GM23338 (cell line): ENCODE measurements around the gene OVAAL. TPM values are rescaled to one million over a fixed set of nuclear protein-coding genes. Genes with fewer than 3 reads are reported as not detected.

Experiments used
- ATAC-seq: fragments of 200-7000 bp; cut with Tn5 transposase; 3 replicates; pipeline ENCODE4 v1.9.1; 2020
- DNase-seq: peaks from one replicate; pipeline ENCODE4 v3.0.0-alpha.2; 2015; ENCODE audit warnings: low spot score
- H2AFZ ChIP-seq: fragments of 200-600 bp; sonication (generic); 2 replicates; pipeline ENCODE4 v1.8.0; 2016; ENCODE audit warnings: antibody characterized with exemption, mild to moderate bottlenecking, moderate library complexity
- H3F3A ChIP-seq: fragments of 200-600 bp; sonication (generic); replicated peaks from 2 replicates; pipeline ENCODE4 v1.8.0; 2017; ENCODE audit warnings: antibody characterized with exemption, mixed run types, low read depth
- H3K27ac ChIP-seq: fragments of 200-600 bp; sonication (generic); 2 replicates; pipeline ENCODE4 v1.6.1; 2016; ENCODE audit warnings: low read depth
- H3K27me3 ChIP-seq: fragments of 200-600 bp; sonication (generic); 2 replicates; pipeline ENCODE4 v1.8.0; 2016; ENCODE audit warnings: mild to moderate bottlenecking, mixed run types, moderate library complexity; ENCODE audit not compliant: insufficient read depth
- H3K36me3 ChIP-seq: fragments of 200-600 bp; sonication (generic); 2 replicates; pipeline ENCODE4 v1.8.0; 2016; ENCODE audit warnings: mild to moderate bottlenecking; ENCODE audit not compliant: insufficient read depth
- H3K4me1 ChIP-seq: fragments of 200-600 bp; sonication (generic); 2 replicates; pipeline ENCODE4 v1.8.0; 2016; ENCODE audit warnings: mild to moderate bottlenecking, moderate library complexity; ENCODE audit not compliant: insufficient read depth
- H3K4me2 ChIP-seq: fragments of 200-600 bp; sonication (generic); 2 replicates; pipeline ENCODE4 v1.7.1; 2017; ENCODE audit warnings: mixed run types
- H3K4me3 ChIP-seq: fragments of 200-600 bp; sonication (generic); 2 replicates; pipeline ENCODE4 v1.6.1; 2016; ENCODE audit warnings: mixed run types
- H3K79me2 ChIP-seq: fragments of 200-600 bp; sonication (generic); replicated peaks from 2 replicates; pipeline ENCODE4 v1.8.0; 2017; ENCODE audit warnings: mild to moderate bottlenecking; ENCODE audit not compliant: insufficient read depth
- H3K9me2 ChIP-seq: fragments of 200-600 bp; sonication (generic); 2 replicates; pipeline ENCODE4 v1.8.0; 2017; ENCODE audit not compliant: insufficient read depth
- H4K20me1 ChIP-seq: fragments of 200-600 bp; sonication (generic); replicated peaks from 2 replicates; pipeline ENCODE4 v1.8.0; 2017; ENCODE audit warnings: mild to moderate bottlenecking; ENCODE audit not compliant: insufficient read depth
- H3K27ac Mint-ChIP-seq: 2 replicates; pipeline ENCODE4 v1.8.0; 2020; ENCODE audit warnings: inconsistent platforms, mild to moderate bottlenecking, moderate library complexity, mixed read lengths
- H3K27me3 Mint-ChIP-seq: 3 replicates; pipeline ENCODE4 v1.8.0; 2022; ENCODE audit warnings: low read depth, mild to moderate bottlenecking, moderate library complexity, mixed read lengths, inconsistent platforms; ENCODE audit not compliant: insufficient read depth, poor library complexity
- H3K36me3 Mint-ChIP-seq: 3 replicates; pipeline ENCODE4 v1.8.0; 2021; ENCODE audit warnings: low read depth, mild to moderate bottlenecking, inconsistent platforms, moderate library complexity, mixed read lengths
- H3K4me1 Mint-ChIP-seq: 3 replicates; pipeline ENCODE4 v1.8.0; 2020; ENCODE audit warnings: mild to moderate bottlenecking, inconsistent platforms, mixed read lengths
- H3K4me3 Mint-ChIP-seq: 3 replicates; pipeline ENCODE4 v1.8.0; 2021; ENCODE audit warnings: moderate library complexity, mild to moderate bottlenecking, inconsistent platforms, mixed read lengths
- H3K9me3 Mint-ChIP-seq: 3 replicates; pipeline ENCODE4 v1.8.0; 2020; ENCODE audit warnings: moderate library complexity, mild to moderate bottlenecking, inconsistent platforms, mixed read lengths
- CREB1 ChIP-seq: fragments of 250-450 bp; sonication (Bioruptor Pico); IDR thresholded peaks from 2 replicates; pipeline ENCODE4 v1.5.0; 2020; ENCODE audit warnings: low read depth, mild to moderate bottlenecking, moderate library complexity
- EZH2 ChIP-seq: fragments of 200-600 bp; sonication (generic); IDR thresholded peaks from one replicate; pipeline ENCODE4 v1.8.0; 2017; ENCODE audit warnings: antibody characterized with exemption, mild to moderate bottlenecking, low read depth; ENCODE audit not compliant: unreplicated experiment
- EZH2phosphoT487 ChIP-seq: fragments of 200-600 bp; sonication (generic); IDR thresholded peaks from one replicate; pipeline ENCODE4 v1.8.1; 2018; ENCODE audit warnings: antibody characterized with exemption; ENCODE audit not compliant: unreplicated experiment
- JUNB ChIP-seq: IDR thresholded peaks from one replicate; pipeline ENCODE4 v1.6.1; 2016; ENCODE audit warnings: antibody characterized with exemption; ENCODE audit not compliant: unreplicated experiment
- NANOG ChIP-seq: IDR thresholded peaks from 2 replicates; pipeline ENCODE4 v1.6.1; 2016; ENCODE audit warnings: antibody characterized with exemption, borderline replicate concordance
- POLR2AphosphoS5 ChIP-seq: IDR thresholded peaks from 2 replicates; pipeline ENCODE4 v1.6.1; 2016; ENCODE audit warnings: antibody characterized with exemption, low read depth
- STAT1 ChIP-seq: IDR thresholded peaks from one replicate; pipeline ENCODE4 v1.6.1; 2016; ENCODE audit warnings: antibody characterized with exemption; ENCODE audit not compliant: unreplicated experiment
- ZNF114 ChIP-seq: fragments of 250-450 bp; sonication (Bioruptor Pico); IDR thresholded peaks from 2 replicates; pipeline ENCODE4 v1.5.0; 2020; ENCODE audit warnings: mild to moderate bottlenecking, moderate library complexity
- ZNF331 ChIP-seq: fragments of 250-450 bp; sonication (Bioruptor Pico); IDR thresholded peaks from 2 replicates; pipeline ENCODE4 v1.5.0; 2020; ENCODE audit warnings: low read depth, mild to moderate bottlenecking, moderate library complexity
- polyA plus RNA-seq: library from polyadenylated mRNA; unstranded; fragments of >200 nt; fragmentation: Nextera tagmentation; extraction: Ambion mirVana; gene quantifications from 2 replicates; pipeline ENCODE4 v1.2.1, GENCODE V29; 2016
- total RNA-seq: library from RNA; depleted of rRNA; stranded (reverse); fragments of >200 nt; shearing (Covaris generic); gene quantifications from 2 replicates; pipeline ENCODE4 v1.2.3, GENCODE V29; 2014
- TF ChIP-seq, protein P1 (sequence below), 2 experiments: fragments of 200-600 bp in 1 of 2; sonication (generic) in 1 of 2; conservative IDR thresholded peaks; 2 replicates each; pipeline versions ENCODE4 v1.5.1 to v1.6.1; 2016 to 2017; ENCODE audit warnings: antibody characterized with exemption in 2 of 2, low read depth in 2 of 2, mild to moderate bottlenecking in 2 of 2, moderate library complexity in 1 of 2
- TF ChIP-seq, protein P2 (sequence below): IDR thresholded peaks from one replicate; pipeline ENCODE4 v1.6.1; 2018; ENCODE audit warnings: antibody characterized with exemption; ENCODE audit not compliant: unreplicated experiment
- TF ChIP-seq, protein P3 (sequence below): IDR thresholded peaks from 2 replicates; pipeline ENCODE4 v1.6.1; 2016; ENCODE audit warnings: antibody characterized with exemption
- TF ChIP-seq, protein P4 (sequence below): fragments of 250-450 bp; sonication (Bioruptor Pico); IDR thresholded peaks from 2 replicates; pipeline ENCODE4 v1.5.0; 2020; ENCODE audit warnings: mild to moderate bottlenecking, moderate library complexity

OVAAL gene
- total and polyA plus RNA-seq, 2 experiments from 2014 or later: not detected

DNA sequence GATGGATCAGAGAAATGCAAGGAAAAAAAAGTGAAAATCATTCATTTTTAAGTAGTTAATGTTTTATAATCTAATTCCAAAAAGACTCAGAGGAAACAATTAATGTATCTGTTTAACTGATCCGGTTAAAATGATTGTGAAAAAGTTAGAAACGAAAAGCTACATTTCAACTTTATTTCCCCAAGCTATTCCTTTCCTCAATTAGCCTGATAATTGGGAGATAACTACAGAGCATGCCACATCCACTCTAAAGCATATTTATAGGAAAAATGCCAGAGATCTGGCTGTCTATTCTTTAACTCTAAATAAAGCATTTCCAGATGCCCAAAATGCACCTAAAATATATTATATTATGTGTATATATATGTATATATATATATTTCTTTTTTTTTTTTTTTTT is 37.2 kb downstream of the OVAAL start:
- Histone ChIP-seq H3K27me3 (no peaks in the 10 kb centered on the region), H3K9me2 (no peaks in the 10 kb centered on the region), H3K27ac (no peak overlapping the region), H3K4me2 (no peak overlapping the region), H3K4me1 (no peaks in the 10 kb centered on the region), H2AFZ (no peak overlapping the region), H3K4me3 (no peak overlapping the region), H4K20me1 (no peaks in the 10 kb centered on the region), H3F3A (no peaks in the 10 kb centered on the region), H3K36me3 (no peaks in the 10 kb centered on the region), H3K79me2 (no peaks in the 10 kb centered on the region)
- DNase-seq (no peak), ATAC-seq (no peak)
- Mint-ChIP-seq H3K27me3 (peaks cover 3% of the 10 kb centered on the region), H3K4me3 (no peak overlapping the region), H3K9me3 (no peaks in the 10 kb centered on the region), H3K4me1 (no peaks in the 10 kb centered on the region), H3K27ac (no peak overlapping the region), H3K36me3 (no peaks in the 10 kb centered on the region)
- no peak for TF ChIP-seq ZNF114 (CRISPR knock-in tag)
- no peak for TF ChIP-seq NANOG
- no peak for TF ChIP-seq POLR2AphosphoS5
- TF ChIP-seq CREB1 (CRISPR knock-in tag): no peak
- no peak for TF ChIP-seq EZH2phosphoT487
- TF ChIP-seq, protein P1, sequence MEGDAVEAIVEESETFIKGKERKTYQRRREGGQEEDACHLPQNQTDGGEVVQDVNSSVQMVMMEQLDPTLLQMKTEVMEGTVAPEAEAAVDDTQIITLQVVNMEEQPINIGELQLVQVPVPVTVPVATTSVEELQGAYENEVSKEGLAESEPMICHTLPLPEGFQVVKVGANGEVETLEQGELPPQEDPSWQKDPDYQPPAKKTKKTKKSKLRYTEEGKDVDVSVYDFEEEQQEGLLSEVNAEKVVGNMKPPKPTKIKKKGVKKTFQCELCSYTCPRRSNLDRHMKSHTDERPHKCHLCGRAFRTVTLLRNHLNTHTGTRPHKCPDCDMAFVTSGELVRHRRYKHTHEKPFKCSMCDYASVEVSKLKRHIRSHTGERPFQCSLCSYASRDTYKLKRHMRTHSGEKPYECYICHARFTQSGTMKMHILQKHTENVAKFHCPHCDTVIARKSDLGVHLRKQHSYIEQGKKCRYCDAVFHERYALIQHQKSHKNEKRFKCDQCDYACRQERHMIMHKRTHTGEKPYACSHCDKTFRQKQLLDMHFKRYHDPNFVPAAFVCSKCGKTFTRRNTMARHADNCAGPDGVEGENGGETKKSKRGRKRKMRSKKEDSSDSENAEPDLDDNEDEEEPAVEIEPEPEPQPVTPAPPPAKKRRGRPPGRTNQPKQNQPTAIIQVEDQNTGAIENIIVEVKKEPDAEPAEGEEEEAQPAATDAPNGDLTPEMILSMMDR (conservative IDR thresholded peaks at IDR 0.05; ENCODE audit: low read depth in 2 of 2): no peak
- TF ChIP-seq, protein P2, sequence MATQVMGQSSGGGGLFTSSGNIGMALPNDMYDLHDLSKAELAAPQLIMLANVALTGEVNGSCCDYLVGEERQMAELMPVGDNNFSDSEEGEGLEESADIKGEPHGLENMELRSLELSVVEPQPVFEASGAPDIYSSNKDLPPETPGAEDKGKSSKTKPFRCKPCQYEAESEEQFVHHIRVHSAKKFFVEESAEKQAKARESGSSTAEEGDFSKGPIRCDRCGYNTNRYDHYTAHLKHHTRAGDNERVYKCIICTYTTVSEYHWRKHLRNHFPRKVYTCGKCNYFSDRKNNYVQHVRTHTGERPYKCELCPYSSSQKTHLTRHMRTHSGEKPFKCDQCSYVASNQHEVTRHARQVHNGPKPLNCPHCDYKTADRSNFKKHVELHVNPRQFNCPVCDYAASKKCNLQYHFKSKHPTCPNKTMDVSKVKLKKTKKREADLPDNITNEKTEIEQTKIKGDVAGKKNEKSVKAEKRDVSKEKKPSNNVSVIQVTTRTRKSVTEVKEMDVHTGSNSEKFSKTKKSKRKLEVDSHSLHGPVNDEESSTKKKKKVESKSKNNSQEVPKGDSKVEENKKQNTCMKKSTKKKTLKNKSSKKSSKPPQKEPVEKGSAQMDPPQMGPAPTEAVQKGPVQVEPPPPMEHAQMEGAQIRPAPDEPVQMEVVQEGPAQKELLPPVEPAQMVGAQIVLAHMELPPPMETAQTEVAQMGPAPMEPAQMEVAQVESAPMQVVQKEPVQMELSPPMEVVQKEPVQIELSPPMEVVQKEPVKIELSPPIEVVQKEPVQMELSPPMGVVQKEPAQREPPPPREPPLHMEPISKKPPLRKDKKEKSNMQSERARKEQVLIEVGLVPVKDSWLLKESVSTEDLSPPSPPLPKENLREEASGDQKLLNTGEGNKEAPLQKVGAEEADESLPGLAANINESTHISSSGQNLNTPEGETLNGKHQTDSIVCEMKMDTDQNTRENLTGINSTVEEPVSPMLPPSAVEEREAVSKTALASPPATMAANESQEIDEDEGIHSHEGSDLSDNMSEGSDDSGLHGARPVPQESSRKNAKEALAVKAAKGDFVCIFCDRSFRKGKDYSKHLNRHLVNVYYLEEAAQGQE: no peak
- TF ChIP-seq EZH2: no peak
- TF ChIP-seq ZNF331 (CRISPR knock-in tag): no peak
- no peak for TF ChIP-seq STAT1
- TF ChIP-seq JUNB: no peak
- TF ChIP-seq, protein P3, sequence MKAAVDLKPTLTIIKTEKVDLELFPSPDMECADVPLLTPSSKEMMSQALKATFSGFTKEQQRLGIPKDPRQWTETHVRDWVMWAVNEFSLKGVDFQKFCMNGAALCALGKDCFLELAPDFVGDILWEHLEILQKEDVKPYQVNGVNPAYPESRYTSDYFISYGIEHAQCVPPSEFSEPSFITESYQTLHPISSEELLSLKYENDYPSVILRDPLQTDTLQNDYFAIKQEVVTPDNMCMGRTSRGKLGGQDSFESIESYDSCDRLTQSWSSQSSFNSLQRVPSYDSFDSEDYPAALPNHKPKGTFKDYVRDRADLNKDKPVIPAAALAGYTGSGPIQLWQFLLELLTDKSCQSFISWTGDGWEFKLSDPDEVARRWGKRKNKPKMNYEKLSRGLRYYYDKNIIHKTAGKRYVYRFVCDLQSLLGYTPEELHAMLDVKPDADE: no peak
- TF ChIP-seq, protein P4, sequence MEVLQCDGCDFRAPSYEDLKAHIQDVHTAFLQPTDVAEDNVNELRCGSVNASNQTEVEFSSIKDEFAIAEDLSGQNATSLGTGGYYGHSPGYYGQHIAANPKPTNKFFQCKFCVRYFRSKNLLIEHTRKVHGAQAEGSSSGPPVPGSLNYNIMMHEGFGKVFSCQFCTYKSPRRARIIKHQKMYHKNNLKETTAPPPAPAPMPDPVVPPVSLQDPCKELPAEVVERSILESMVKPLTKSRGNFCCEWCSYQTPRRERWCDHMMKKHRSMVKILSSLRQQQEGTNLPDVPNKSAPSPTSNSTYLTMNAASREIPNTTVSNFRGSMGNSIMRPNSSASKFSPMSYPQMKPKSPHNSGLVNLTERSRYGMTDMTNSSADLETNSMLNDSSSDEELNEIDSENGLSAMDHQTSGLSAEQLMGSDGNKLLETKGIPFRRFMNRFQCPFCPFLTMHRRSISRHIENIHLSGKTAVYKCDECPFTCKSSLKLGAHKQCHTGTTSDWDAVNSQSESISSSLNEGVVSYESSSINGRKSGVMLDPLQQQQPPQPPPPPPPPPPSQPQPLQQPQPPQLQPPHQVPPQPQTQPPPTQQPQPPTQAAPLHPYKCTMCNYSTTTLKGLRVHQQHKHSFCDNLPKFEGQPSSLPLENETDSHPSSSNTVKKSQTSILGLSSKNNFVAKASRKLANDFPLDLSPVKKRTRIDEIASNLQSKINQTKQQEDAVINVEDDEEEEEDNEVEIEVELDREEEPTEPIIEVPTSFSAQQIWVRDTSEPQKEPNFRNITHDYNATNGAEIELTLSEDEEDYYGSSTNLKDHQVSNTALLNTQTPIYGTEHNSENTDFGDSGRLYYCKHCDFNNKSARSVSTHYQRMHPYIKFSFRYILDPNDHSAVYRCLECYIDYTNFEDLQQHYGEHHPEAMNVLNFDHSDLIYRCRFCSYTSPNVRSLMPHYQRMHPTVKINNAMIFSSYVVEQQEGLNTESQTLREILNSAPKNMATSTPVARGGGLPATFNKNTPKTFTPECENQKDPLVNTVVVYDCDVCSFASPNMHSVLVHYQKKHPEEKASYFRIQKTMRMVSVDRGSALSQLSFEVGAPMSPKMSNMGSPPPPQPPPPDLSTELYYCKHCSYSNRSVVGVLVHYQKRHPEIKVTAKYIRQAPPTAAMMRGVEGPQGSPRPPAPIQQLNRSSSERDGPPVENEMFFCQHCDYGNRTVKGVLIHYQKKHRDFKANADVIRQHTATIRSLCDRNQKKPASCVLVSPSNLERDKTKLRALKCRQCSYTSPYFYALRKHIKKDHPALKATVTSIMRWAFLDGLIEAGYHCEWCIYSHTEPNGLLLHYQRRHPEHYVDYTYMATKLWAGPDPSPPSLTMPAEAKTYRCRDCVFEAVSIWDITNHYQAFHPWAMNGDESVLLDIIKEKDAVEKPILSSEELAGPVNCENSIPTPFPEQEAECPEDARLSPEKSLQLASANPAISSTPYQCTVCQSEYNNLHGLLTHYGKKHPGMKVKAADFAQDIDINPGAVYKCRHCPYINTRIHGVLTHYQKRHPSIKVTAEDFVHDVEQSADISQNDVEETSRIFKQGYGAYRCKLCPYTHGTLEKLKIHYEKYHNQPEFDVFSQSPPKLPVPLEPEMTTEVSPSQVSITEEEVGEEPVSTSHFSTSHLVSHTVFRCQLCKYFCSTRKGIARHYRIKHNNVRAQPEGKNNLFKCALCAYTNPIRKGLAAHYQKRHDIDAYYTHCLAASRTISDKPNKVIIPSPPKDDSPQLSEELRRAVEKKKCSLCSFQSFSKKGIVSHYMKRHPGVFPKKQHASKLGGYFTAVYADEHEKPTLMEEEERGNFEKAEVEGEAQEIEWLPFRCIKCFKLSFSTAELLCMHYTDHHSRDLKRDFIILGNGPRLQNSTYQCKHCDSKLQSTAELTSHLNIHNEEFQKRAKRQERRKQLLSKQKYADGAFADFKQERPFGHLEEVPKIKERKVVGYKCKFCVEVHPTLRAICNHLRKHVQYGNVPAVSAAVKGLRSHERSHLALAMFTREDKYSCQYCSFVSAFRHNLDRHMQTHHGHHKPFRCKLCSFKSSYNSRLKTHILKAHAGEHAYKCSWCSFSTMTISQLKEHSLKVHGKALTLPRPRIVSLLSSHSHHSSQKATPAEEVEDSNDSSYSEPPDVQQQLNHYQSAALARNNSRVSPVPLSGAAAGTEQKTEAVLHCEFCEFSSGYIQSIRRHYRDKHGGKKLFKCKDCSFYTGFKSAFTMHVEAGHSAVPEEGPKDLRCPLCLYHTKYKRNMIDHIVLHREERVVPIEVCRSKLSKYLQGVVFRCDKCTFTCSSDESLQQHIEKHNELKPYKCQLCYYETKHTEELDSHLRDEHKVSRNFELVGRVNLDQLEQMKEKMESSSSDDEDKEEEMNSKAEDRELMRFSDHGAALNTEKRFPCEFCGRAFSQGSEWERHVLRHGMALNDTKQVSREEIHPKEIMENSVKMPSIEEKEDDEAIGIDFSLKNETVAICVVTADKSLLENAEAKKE (CRISPR knock-in tag): no peak
